ENCODE measurements around the gene CERK.

The CERK gene

DNA sequence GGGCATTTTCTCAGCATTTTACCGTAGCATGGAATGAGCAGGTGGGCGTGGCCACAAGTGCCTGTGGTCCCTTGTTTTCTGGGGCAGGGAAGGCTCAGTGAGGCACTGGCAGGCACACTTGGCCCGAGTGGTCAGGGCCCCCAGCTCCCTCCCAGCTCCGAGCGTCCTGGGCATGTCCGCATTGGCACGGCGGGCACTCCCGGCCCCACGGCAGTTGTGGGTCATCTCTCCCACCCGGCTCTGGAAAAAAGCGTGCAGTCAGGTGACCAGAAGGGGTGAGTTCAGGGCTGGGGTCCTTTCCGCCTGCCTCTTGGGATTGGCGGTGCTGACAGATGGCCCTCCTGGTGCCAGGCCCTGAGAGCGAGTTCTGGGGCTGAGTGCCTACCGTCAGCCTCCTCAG is 62.1 kb downstream of the CERK start:
- Histone ChIP-seq H3K36me3 (ENCODE audit: control insufficient read depth in 5 of 5, insufficient read depth in 5 of 5, low read length in 5 of 5) (peaks cover 0 to 58% (median 46%) of the 10 kb centered on the region in 5 donors), H3K9me3 (ENCODE audit: control insufficient read depth in 5 of 5, low read length in 5 of 5) (no peaks in the 10 kb centered on the region), H3K4me1 (ENCODE audit: control insufficient read depth in 5 of 5, insufficient read depth in 5 of 5, low read length in 5 of 5) (peaks cover 0 to 46% (median 25%) of the 10 kb centered on the region in 5 donors), H3K27me3 (ENCODE audit: control insufficient read depth in 5 of 5, insufficient read depth in 4 of 5, low read length in 5 of 5) (no peaks in the 10 kb centered on the region), H3K9ac (ENCODE audit: low read length in 5 of 5) (no peak overlapping the region), H3K4me3 (ENCODE audit: low read depth in 1 of 5, low read length in 5 of 5) (no peak overlapping the region), H3K27ac (ENCODE audit: low read depth, low read length) (no peak overlapping the region)

DNA sequence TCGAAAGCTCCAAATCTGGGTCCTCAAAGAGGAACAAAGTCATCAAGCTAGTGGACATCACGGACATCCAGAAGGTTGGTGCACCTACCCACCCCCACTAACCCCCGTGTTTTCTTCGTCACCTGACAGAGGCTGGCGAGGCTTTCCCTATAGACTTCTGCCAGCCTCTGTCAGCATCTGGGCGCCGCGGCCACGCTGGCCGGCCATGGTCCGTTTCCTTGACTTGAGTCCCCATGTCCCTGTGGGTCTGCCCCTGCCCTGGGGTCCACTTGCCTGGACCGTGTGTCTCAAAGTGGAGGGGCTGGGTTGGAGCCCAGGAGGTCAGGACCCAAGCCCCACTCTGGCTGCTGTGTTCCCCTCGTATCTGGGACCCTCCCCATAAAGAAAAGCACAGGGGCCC is 62.6 kb downstream of the CERK start:
- no peak overlapping the region for H3K27ac ChIP-seq (ENCODE audit: low read depth, low read length)
- peaks cover 0 to 46% (median 25%) of the 10 kb centered on the region in 5 donors for H3K4me1 ChIP-seq (ENCODE audit: control insufficient read depth in 5 of 5, insufficient read depth in 5 of 5, low read length in 5 of 5)
- peaks cover 0 to 62% (median 48%) of the 10 kb centered on the region in 5 donors for H3K36me3 ChIP-seq (ENCODE audit: control insufficient read depth in 5 of 5, insufficient read depth in 5 of 5, low read length in 5 of 5)
- H3K9ac ChIP-seq (ENCODE audit: low read length in 5 of 5): no peak overlapping the region
- peak overlapping the region in 3 of 5 donors; percentile 41 to 63 (median 61) for H3K4me3 ChIP-seq (ENCODE audit: low read depth in 1 of 5, low read length in 5 of 5)
- no peaks in the 10 kb centered on the region for H3K27me3 ChIP-seq (ENCODE audit: control insufficient read depth in 5 of 5, insufficient read depth in 4 of 5, low read length in 5 of 5)
- H3K9me3 ChIP-seq (ENCODE audit: control insufficient read depth in 5 of 5, low read length in 5 of 5): no peaks in the 10 kb centered on the region

GRCh38 chr22:46674906-46675305 is 63.1 kb downstream of the CERK start:
- Histone ChIP-seq H3K4me3 (ENCODE audit: low read depth in 1 of 5, low read length in 5 of 5) (peak overlapping the region in 3 of 5 donors; percentile 41 to 63 (median 61)), H3K9ac (ENCODE audit: low read length in 5 of 5) (peak overlapping the region in 2 of 5 donors; percentile 17 to 54), H3K4me1 (ENCODE audit: control insufficient read depth in 5 of 5, insufficient read depth in 5 of 5, low read length in 5 of 5) (peaks cover 0 to 44% (median 23%) of the 10 kb centered on the region in 5 donors), H3K27ac (ENCODE audit: low read depth, low read length) (no peak overlapping the region), H3K9me3 (ENCODE audit: control insufficient read depth in 5 of 5, low read length in 5 of 5) (no peaks in the 10 kb centered on the region), H3K36me3 (ENCODE audit: control insufficient read depth in 5 of 5, insufficient read depth in 5 of 5, low read length in 5 of 5) (peaks cover 0 to 66% (median 53%) of the 10 kb centered on the region in 5 donors), H3K27me3 (ENCODE audit: control insufficient read depth in 5 of 5, insufficient read depth in 4 of 5, low read length in 5 of 5) (no peaks in the 10 kb centered on the region)

DNA sequence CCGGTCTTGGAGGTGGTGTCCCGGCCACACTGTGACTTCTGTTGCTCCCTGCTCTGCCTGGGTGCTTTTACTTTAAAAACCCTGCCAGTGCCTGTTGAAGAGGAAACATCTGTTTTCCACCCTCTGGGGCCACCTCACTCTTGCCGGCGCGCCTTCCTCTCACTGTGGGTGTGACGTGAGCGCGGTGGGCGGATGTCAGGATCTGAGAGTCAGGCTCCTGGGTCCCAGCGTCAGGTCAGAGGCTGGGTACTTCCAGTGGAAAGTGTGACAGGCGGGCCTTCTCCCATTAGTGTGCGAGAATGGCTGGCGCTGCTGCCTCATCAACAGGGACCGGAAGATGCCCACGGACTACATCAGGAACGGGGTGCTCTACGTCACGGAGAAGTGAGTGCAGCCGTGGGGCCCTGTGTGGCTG is 63.7 kb downstream of the CERK start:
- Histone ChIP-seq H3K9me3 (ENCODE audit: control insufficient read depth in 5 of 5, low read length in 5 of 5) (no peaks in the 10 kb centered on the region), H3K4me1 (ENCODE audit: control insufficient read depth in 5 of 5, insufficient read depth in 5 of 5, low read length in 5 of 5) (peaks cover 0 to 41% (median 18%) of the 10 kb centered on the region in 5 donors), H3K9ac (ENCODE audit: low read length in 5 of 5) (peak overlapping the region in 2 of 5 donors; percentile 17 to 54), H3K4me3 (ENCODE audit: low read depth in 1 of 5, low read length in 5 of 5) (peak overlapping the region in 3 of 5 donors; percentile 41 to 63 (median 61)), H3K27me3 (ENCODE audit: control insufficient read depth in 5 of 5, insufficient read depth in 4 of 5, low read length in 5 of 5) (no peaks in the 10 kb centered on the region), H3K27ac (ENCODE audit: low read depth, low read length) (no peak overlapping the region), H3K36me3 (ENCODE audit: control insufficient read depth in 5 of 5, insufficient read depth in 5 of 5, low read length in 5 of 5) (peaks cover 0 to 69% (median 56%) of the 10 kb centered on the region in 5 donors)

- H3K27ac ChIP-seq (ENCODE audit: low read depth, low read length): no peak overlapping the region
- H3K36me3 ChIP-seq (ENCODE audit: control insufficient read depth in 5 of 5, insufficient read depth in 5 of 5, low read length in 5 of 5): peaks cover 0 to 72% (median 61%) of the 10 kb centered on the region in 5 donors
- peaks cover 0 to 35% (median 12%) of the 10 kb centered on the region in 5 donors for H3K4me1 ChIP-seq (ENCODE audit: control insufficient read depth in 5 of 5, insufficient read depth in 5 of 5, low read length in 5 of 5)
- no peaks in the 10 kb centered on the region for H3K9me3 ChIP-seq (ENCODE audit: control insufficient read depth in 5 of 5, low read length in 5 of 5)
- no peak overlapping the region for H3K9ac ChIP-seq (ENCODE audit: low read length in 5 of 5)
- H3K27me3 ChIP-seq (ENCODE audit: control insufficient read depth in 5 of 5, insufficient read depth in 4 of 5, low read length in 5 of 5): no peaks in the 10 kb centered on the region
- peak overlapping the region in 3 of 5 donors; percentile 41 to 63 (median 61) for H3K4me3 ChIP-seq (ENCODE audit: low read depth in 1 of 5, low read length in 5 of 5)
Measured at GRCh38 chr22:46673662-46674236, 64.3 kb downstream of the CERK start.

DNA sequence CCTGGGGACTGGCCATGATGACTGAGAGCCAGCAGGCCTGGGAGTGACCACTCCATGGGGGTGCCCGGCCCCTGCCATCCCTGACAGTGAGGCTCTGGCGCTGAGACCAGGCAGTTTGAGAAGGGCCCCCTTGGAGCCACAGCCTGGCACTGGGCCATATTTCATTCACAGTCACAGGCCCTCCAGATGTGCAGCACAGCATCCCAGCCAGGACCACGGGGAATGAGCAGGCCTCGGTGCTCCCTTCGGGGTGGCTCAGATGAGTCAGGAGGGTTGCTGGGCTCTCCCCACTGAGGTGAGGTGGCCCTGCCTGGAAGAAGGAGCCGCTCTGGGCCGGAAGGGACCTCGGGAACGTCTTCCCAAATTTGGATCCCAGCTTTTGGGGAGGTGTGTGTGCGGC is 64.8 kb downstream of the CERK start:
- H3K4me3 ChIP-seq (ENCODE audit: low read depth in 1 of 5, low read length in 5 of 5): no peak overlapping the region
- no peaks in the 10 kb centered on the region for H3K9me3 ChIP-seq (ENCODE audit: control insufficient read depth in 5 of 5, low read length in 5 of 5)
- H3K9ac ChIP-seq (ENCODE audit: low read length in 5 of 5): no peak overlapping the region
- H3K27me3 ChIP-seq (ENCODE audit: control insufficient read depth in 5 of 5, insufficient read depth in 4 of 5, low read length in 5 of 5): no peaks in the 10 kb centered on the region
- H3K4me1 ChIP-seq (ENCODE audit: control insufficient read depth in 5 of 5, insufficient read depth in 5 of 5, low read length in 5 of 5): peaks cover 0 to 29% (median 7%) of the 10 kb centered on the region in 5 donors
- H3K36me3 ChIP-seq (ENCODE audit: control insufficient read depth in 5 of 5, insufficient read depth in 5 of 5, low read length in 5 of 5): peaks cover 0 to 77% (median 66%) of the 10 kb centered on the region in 5 donors
- H3K27ac ChIP-seq (ENCODE audit: low read depth, low read length): no peak overlapping the region

GRCh38 chr22:46672731-46673130 is 65.3 kb downstream of the CERK start:
- H3K27ac ChIP-seq (ENCODE audit: low read depth, low read length): no peak overlapping the region

DNA sequence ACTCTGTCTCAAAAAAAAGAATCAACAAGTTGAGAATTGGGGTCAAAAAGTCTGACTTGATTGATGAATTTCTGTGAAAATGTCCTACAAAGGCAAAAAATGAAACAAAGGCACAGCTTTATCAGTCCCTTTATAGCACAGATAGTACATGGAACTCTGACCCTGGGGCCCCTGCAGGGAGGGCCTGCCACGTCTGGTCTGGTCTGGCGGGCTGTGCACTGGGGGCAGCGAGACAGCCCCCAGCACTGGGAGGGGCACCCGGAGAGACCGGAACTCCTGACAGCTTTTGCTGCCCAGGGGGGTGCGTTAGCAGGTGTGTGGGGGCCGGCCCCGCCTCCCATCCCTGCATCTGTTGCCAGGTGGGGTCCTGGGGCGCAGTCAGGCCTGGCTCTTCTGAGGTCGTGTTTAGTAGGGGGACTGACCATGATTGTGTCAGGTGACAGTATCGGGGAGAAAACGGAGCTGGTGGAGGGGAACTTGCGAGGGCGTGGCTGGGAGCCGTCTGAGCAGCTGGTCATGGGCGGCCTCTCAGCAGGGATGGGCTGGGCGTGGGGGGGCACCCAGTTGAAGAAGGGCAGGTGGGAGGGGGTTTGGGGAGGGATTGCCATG is 66.1 kb downstream of the CERK start:
- H3K4me1 ChIP-seq (ENCODE audit: control insufficient read depth in 5 of 5, insufficient read depth in 5 of 5, low read length in 5 of 5): peaks cover 0 to 29% (median 7%) of the 10 kb centered on the region in 5 donors
- H3K9me3 ChIP-seq (ENCODE audit: control insufficient read depth in 5 of 5, low read length in 5 of 5): no peaks in the 10 kb centered on the region
- no peaks in the 10 kb centered on the region for H3K27me3 ChIP-seq (ENCODE audit: control insufficient read depth in 5 of 5, insufficient read depth in 4 of 5, low read length in 5 of 5)
- peaks cover 0 to 78% (median 65%) of the 10 kb centered on the region in 5 donors for H3K36me3 ChIP-seq (ENCODE audit: control insufficient read depth in 5 of 5, insufficient read depth in 5 of 5, low read length in 5 of 5)
- H3K9ac ChIP-seq (ENCODE audit: low read length in 5 of 5): no peak overlapping the region
- no peak overlapping the region for H3K27ac ChIP-seq (ENCODE audit: low read depth, low read length)
- H3K4me3 ChIP-seq (ENCODE audit: low read depth in 1 of 5, low read length in 5 of 5): no peak overlapping the region

More at GRCh38 chr22:46672731-46673130, 65.3 kb downstream of the CERK start:
- Histone ChIP-seq H3K9ac (ENCODE audit: low read length in 5 of 5) (no peak overlapping the region), H3K36me3 (ENCODE audit: control insufficient read depth in 5 of 5, insufficient read depth in 5 of 5, low read length in 5 of 5) (peaks cover 0 to 78% (median 66%) of the 10 kb centered on the region in 5 donors), H3K4me3 (ENCODE audit: low read depth in 1 of 5, low read length in 5 of 5) (no peak overlapping the region), H3K4me1 (ENCODE audit: control insufficient read depth in 5 of 5, insufficient read depth in 5 of 5, low read length in 5 of 5) (peaks cover 0 to 29% (median 7%) of the 10 kb centered on the region in 5 donors), H3K27me3 (ENCODE audit: control insufficient read depth in 5 of 5, insufficient read depth in 4 of 5, low read length in 5 of 5) (no peaks in the 10 kb centered on the region), H3K9me3 (ENCODE audit: control insufficient read depth in 5 of 5, low read length in 5 of 5) (no peaks in the 10 kb centered on the region)

GRCh38 chr22:46669201-46669600 is 68.9 kb downstream of the CERK start:
- Histone ChIP-seq H3K27me3 (ENCODE audit: control insufficient read depth in 5 of 5, insufficient read depth in 4 of 5, low read length in 5 of 5) (no peaks in the 10 kb centered on the region), H3K27ac (ENCODE audit: low read depth, low read length) (no peak overlapping the region), H3K36me3 (ENCODE audit: control insufficient read depth in 5 of 5, insufficient read depth in 5 of 5, low read length in 5 of 5) (peaks cover 0 to 77% (median 64%) of the 10 kb centered on the region in 5 donors), H3K9ac (ENCODE audit: low read length in 5 of 5) (no peak overlapping the region), H3K4me3 (ENCODE audit: low read depth in 1 of 5, low read length in 5 of 5) (no peak overlapping the region), H3K4me1 (ENCODE audit: control insufficient read depth in 5 of 5, insufficient read depth in 5 of 5, low read length in 5 of 5) (peaks cover 0 to 16% (median 7%) of the 10 kb centered on the region in 5 donors), H3K9me3 (ENCODE audit: control insufficient read depth in 5 of 5, low read length in 5 of 5) (no peaks in the 10 kb centered on the region)

GRCh38 chr22:46668116-46668515 is 69.9 kb downstream of the CERK start:
- no peak overlapping the region for H3K9ac ChIP-seq (ENCODE audit: low read length in 5 of 5)
- peaks cover 0 to 5% (median 0%) of the 10 kb centered on the region in 5 donors for H3K4me1 ChIP-seq (ENCODE audit: control insufficient read depth in 5 of 5, insufficient read depth in 5 of 5, low read length in 5 of 5)
- H3K27me3 ChIP-seq (ENCODE audit: control insufficient read depth in 5 of 5, insufficient read depth in 4 of 5, low read length in 5 of 5): no peaks in the 10 kb centered on the region
- H3K36me3 ChIP-seq (ENCODE audit: control insufficient read depth in 5 of 5, insufficient read depth in 5 of 5, low read length in 5 of 5): peaks cover 0 to 77% (median 68%) of the 10 kb centered on the region in 5 donors
- H3K9me3 ChIP-seq (ENCODE audit: control insufficient read depth in 5 of 5, low read length in 5 of 5): no peaks in the 10 kb centered on the region
- no peak overlapping the region for H3K4me3 ChIP-seq (ENCODE audit: low read depth in 1 of 5, low read length in 5 of 5)
- no peak overlapping the region for H3K27ac ChIP-seq (ENCODE audit: low read depth, low read length)
